Heart left ventricle (tissue), 13 donors: ENCODE results near the gene FAM53A.

Experiments used
- CTCF ChIP-seq, 12 donors: fragments of 200-600 bp; sonication (generic) in 4 of 12; IDR thresholded peaks; one replicate each; pipeline versions ENCODE4 v1.5.0 to v1.8.0; 2018 to 2022; ENCODE audit warnings: antibody characterized with exemption in 12 of 12, mild to moderate bottlenecking in 5 of 12
- POLR2A ChIP-seq, 2 donors: fragments of 450-650 bp; IDR thresholded peaks; one replicate each; pipeline ENCODE4 v1.6.1; 2017; ENCODE audit warnings: antibody characterized with exemption in 2 of 2, mild to moderate bottlenecking in 2 of 2, moderate library complexity in 2 of 2
- donor health status: ischemic (EF 13 %, LVEDD 7.1; RV severe dilation, severe dysfunction).
- donor health status: DM: no; HTN: yes; CAD: no.
- donor health status: DM: no; HTN: no; CAD: no.
- donor health status: ischemic (EF 25% LVEDD 6.9; RV normal size, moderate dysfunction).
- donor health status: ischemic (EF 25% LVEDD 5.7; RV mildly dilated, moderate dysfunction).
- donor health status: ischemic (EF 35%, LVEDD 5.7; RV mildly dilated, moderate dysfunction).
- donor health status: nonischemic (EF 11% LVEDD 7.7; RV severe dilation, severe dysfunction).
- donor health status: DM: yes; HTN: yes; CAD: no.
- donor health status: PGD.
- donor health status: ischemic (EF 29% LVEDD 5.4; RV normal size, mild dysfunction).
- donor health status: nonischemic (EF 23%, LVEDD 6.1; RV moderate dilation, normal function).

GRCh38 chr4:1625600-1626138 is 58.4 kb downstream of the FAM53A start:
- TF ChIP-seq POLR2A (IDR thresholded peaks at IDR 0.05) (no peak), CTCF (IDR thresholded peaks at IDR 0.05) (no peak)
